MM.1S (cell line): ENCODE results near the gene SYK.
"Not testable (repeated sequence)": the region's sequence is repeated elsewhere in the genome, so short reads cannot be mapped to it uniquely, and the experiment has no call there.

ENCODE experiments used
- DNase-seq: peaks from one replicate; pipeline ENCODE4 v3.0.0-alpha.2; 2015
- H2AFZ ChIP-seq: fragments of 300-600 bp; sonication (generic); 2 replicates; pipeline ENCODE4 v1.6.0; 2016; ENCODE audit warnings: antibody characterized with exemption, low read length
- H3F3A ChIP-seq: fragments of 300-600 bp; sonication (generic); 2 replicates; pipeline ENCODE4 v1.6.1; 2016; ENCODE audit warnings: mild to moderate bottlenecking, antibody characterized with exemption, low read length, moderate library complexity, mixed read lengths; ENCODE audit not compliant: insufficient read depth
- H3K27ac ChIP-seq: fragments of 300-600 bp; sonication (generic); 2 replicates; pipeline ENCODE4 v1.5.1; 2016; ENCODE audit warnings: mild to moderate bottlenecking, low read length
- H3K27me3 ChIP-seq: fragments of 300-600 bp; sonication (generic); replicated peaks from 2 replicates; pipeline ENCODE4 v1.6.0; 2016; ENCODE audit warnings: low read length; ENCODE audit not compliant: insufficient read depth
- H3K36me3 ChIP-seq: fragments of 300-600 bp; sonication (generic); replicated peaks from 2 replicates; pipeline ENCODE4 v1.6.1; 2016; ENCODE audit warnings: mild to moderate bottlenecking, low read length, mixed read lengths; ENCODE audit not compliant: insufficient read depth
- H3K4me1 ChIP-seq: fragments of 300-600 bp; sonication (generic); 2 replicates; pipeline ENCODE4 v1.6.1; 2016; ENCODE audit warnings: low read length, mixed read lengths
- H3K4me2 ChIP-seq: fragments of 300-600 bp; sonication (generic); 2 replicates; pipeline ENCODE4 v1.6.0; 2016; ENCODE audit warnings: low read depth, low read length
- H3K4me3 ChIP-seq: fragments of 300-600 bp; sonication (generic); 2 replicates; pipeline ENCODE4 v1.5.1; 2016; ENCODE audit warnings: low read length, mixed read lengths
- H3K79me2 ChIP-seq: fragments of 300-600 bp; sonication (generic); 2 replicates; pipeline ENCODE4 v1.6.1; 2016; ENCODE audit warnings: mixed run types, low read length, mixed read lengths
- H3K9ac ChIP-seq: fragments of 300-600 bp; sonication (generic); 2 replicates; pipeline ENCODE4 v1.6.1; 2016; ENCODE audit warnings: low read length, mixed read lengths
- H3K9me2 ChIP-seq: fragments of 300-600 bp; sonication (generic); replicated peaks from 2 replicates; pipeline ENCODE4 v1.6.1; 2016; ENCODE audit warnings: mild to moderate bottlenecking, low read length, mixed read lengths; ENCODE audit not compliant: insufficient read depth
- H3K9me3 ChIP-seq: fragments of 300-600 bp; sonication (generic); replicated peaks from 2 replicates; pipeline ENCODE4 v1.6.1; 2016; ENCODE audit warnings: mild to moderate bottlenecking, low read length, mixed read lengths; ENCODE audit not compliant: insufficient read depth
- H4K20me1 ChIP-seq: fragments of 300-600 bp; sonication (generic); 2 replicates; pipeline ENCODE4 v1.6.1; 2016; ENCODE audit warnings: mild to moderate bottlenecking, low read length, moderate library complexity, mixed read lengths; ENCODE audit not compliant: insufficient read depth
- CTCF ChIP-seq: fragments of 300-600 bp; sonication (generic); IDR thresholded peaks from 2 replicates; pipeline ENCODE4 v1.5.1; 2016; ENCODE audit warnings: antibody characterized with exemption, low read length, mixed read lengths
- EZH2 ChIP-seq: fragments of 300-600 bp; sonication (generic); optimal IDR thresholded peaks from 2 replicates; pipeline ENCODE3; 2017; ENCODE audit warnings: low read depth, mild to moderate bottlenecking, antibody characterized with exemption, low read length, mixed read lengths
- EZH2phosphoT487 ChIP-seq: fragments of 300-600 bp; sonication (generic); IDR thresholded peaks from 2 replicates; pipeline ENCODE4 v1.6.1; 2018; ENCODE audit warnings: antibody characterized with exemption, low read length

Gene SYK

GRCh38 chr9:90789862-90790261 is 11.8 kb upstream of the SYK start:
- Histone ChIP-seq H3K9me3 (no peaks in the 10 kb centered on the region), H3K9ac (no peak overlapping the region), H3K4me1 (no peaks in the 10 kb centered on the region), H3F3A (no peaks in the 10 kb centered on the region), H3K36me3 (no peaks in the 10 kb centered on the region), H3K4me2 (no peak overlapping the region), H3K27me3 (no peaks in the 10 kb centered on the region), H3K9me2 (no peaks in the 10 kb centered on the region), H4K20me1 (no peaks in the 10 kb centered on the region), H3K79me2 (no peaks in the 10 kb centered on the region), H3K27ac (no peak overlapping the region), H3K4me3 (no peak overlapping the region), H2AFZ (no peak overlapping the region)
- DNase-seq, result no peak
- TF ChIP-seq EZH2 (no peak), CTCF (no peak), EZH2phosphoT487 (no peak)

DNA sequence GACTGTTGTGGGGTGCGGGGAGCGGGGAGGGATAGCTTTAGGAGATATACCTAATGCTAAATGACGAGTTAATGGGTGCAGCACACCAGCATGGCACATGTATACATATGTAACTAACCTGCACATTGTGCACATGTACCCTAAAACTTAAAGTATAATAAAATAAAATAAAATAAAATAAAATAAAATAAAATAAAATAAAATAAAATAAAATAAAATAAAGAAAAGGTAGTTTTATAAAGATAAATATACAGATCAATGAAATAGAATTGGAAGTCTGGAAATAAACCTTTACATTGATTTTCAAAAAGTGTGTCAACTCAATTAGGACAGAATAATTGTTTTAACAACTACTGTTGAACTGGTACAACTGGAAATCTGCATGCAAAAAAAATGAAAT is 8.6 kb upstream of the SYK start:
- DNase-seq, H3K36me3 ChIP-seq, H3K9me2 ChIP-seq, H3K9ac ChIP-seq, H4K20me1 ChIP-seq, H3K4me2 ChIP-seq, H3K9me3 ChIP-seq, H3K27ac ChIP-seq, H3K79me2 ChIP-seq, H2AFZ ChIP-seq, H3K4me1 ChIP-seq, H3K27me3 ChIP-seq, H3F3A ChIP-seq, H3K4me3 ChIP-seq: not testable (repeated sequence)

- DNase-seq, result no peak
- no peaks in the 10 kb centered on the region for H4K20me1 ChIP-seq
- H3F3A ChIP-seq, result no peaks in the 10 kb centered on the region
- no peaks in the 10 kb centered on the region for H3K79me2 ChIP-seq
- no peak overlapping the region for H2AFZ ChIP-seq
- TF ChIP-seq EZH2phosphoT487 (no peak), CTCF (no peak), EZH2 (no peak)
- no peaks in the 10 kb centered on the region for H3K27me3 ChIP-seq
- H3K27ac ChIP-seq, result no peak overlapping the region
- H3K36me3 ChIP-seq, result no peaks in the 10 kb centered on the region
- H3K9me2 ChIP-seq, result no peaks in the 10 kb centered on the region
- no peak overlapping the region for H3K4me2 ChIP-seq
- H3K9me3 ChIP-seq, result no peaks in the 10 kb centered on the region
- no peaks in the 10 kb centered on the region for H3K4me1 ChIP-seq
- H3K9ac ChIP-seq, result no peak overlapping the region
- no peak overlapping the region for H3K4me3 ChIP-seq
These were observed 7.9 kb upstream of the SYK start for GRCh38 chr9:90793729-90794128.

GRCh38 chr9:90795084-90795483 is 6.5 kb upstream of the SYK start:
- Histone ChIP-seq H4K20me1 (no peaks in the 10 kb centered on the region), H3K4me2 (no peak overlapping the region), H3K36me3 (no peaks in the 10 kb centered on the region), H3K9me3 (no peaks in the 10 kb centered on the region), H3K9ac (no peak overlapping the region), H3F3A (peaks cover under 1% of the 10 kb centered on the region; the same call in 1 of the 2 replicates), H3K27ac (no peak overlapping the region), H3K9me2 (no peaks in the 10 kb centered on the region), H2AFZ (no peak overlapping the region), H3K4me1 (peaks cover 2% of the 10 kb centered on the region; the same call in 1 of the 2 replicates), H3K27me3 (no peaks in the 10 kb centered on the region), H3K79me2 (no peaks in the 10 kb centered on the region), H3K4me3 (no peak overlapping the region)
- no peak for DNase-seq
- TF ChIP-seq CTCF, result no peak
- TF ChIP-seq EZH2phosphoT487, result no peak
- TF ChIP-seq EZH2, result no peak
